HepG2 (cell line): ENCODE data around the gene PYY. TPM values are rescaled to one million over a fixed set of nuclear protein-coding genes. Genes with fewer than 3 reads are reported as not detected.

Source experiments
- ARHGAP35 ChIP-seq: sonication (generic); formaldehyde crosslinking; IDR thresholded peaks from 2 replicates; pipeline ENCODE4 v1.9.0; 2022; ENCODE audit warnings: mild to moderate bottlenecking, inconsistent platforms, moderate library complexity, missing genetic modification reagents, borderline replicate concordance
- ELF3 ChIP-seq: IDR thresholded peaks from 2 replicates; pipeline ENCODE4 v1.6.1; 2016; ENCODE audit warnings: missing genetic modification reagents, missing compliant biosample characterization
- FOXA3 ChIP-seq: IDR thresholded peaks from 2 replicates; pipeline ENCODE4 v1.6.1; 2016; ENCODE audit warnings: missing genetic modification reagents, missing compliant biosample characterization
- GATAD2A ChIP-seq: IDR thresholded peaks from 2 replicates; pipeline ENCODE4 v1.6.1; 2016
- GLI4 ChIP-seq: sonication (generic); formaldehyde crosslinking; IDR thresholded peaks from 2 replicates; pipeline ENCODE4 v1.5.1; 2020; ENCODE audit warnings: missing genetic modification reagents, mild to moderate bottlenecking, moderate library complexity, borderline replicate concordance
- GLMP ChIP-seq: sonication (generic); formaldehyde crosslinking; IDR thresholded peaks from 2 replicates; pipeline ENCODE4 v1.9.0; 2021; ENCODE audit warnings: missing genetic modification reagents, mild to moderate bottlenecking, borderline replicate concordance
- IKZF5 ChIP-seq: IDR thresholded peaks from 2 replicates; pipeline ENCODE4 v1.6.1; 2018; ENCODE audit warnings: missing genetic modification reagents, mild to moderate bottlenecking, missing compliant biosample characterization
- KAT8 ChIP-seq: IDR thresholded peaks from 2 replicates; pipeline ENCODE4 v1.6.1; 2016; ENCODE audit warnings: missing genetic modification reagents, missing compliant biosample characterization
- KMT2B ChIP-seq: IDR thresholded peaks from 2 replicates; pipeline ENCODE4 v1.6.1; 2016; ENCODE audit warnings: missing genetic modification reagents, missing compliant biosample characterization
- MNT ChIP-seq: fragments of 450-650 bp; IDR thresholded peaks from 2 replicates; pipeline ENCODE4 v1.6.1; 2016
- MXD4 ChIP-seq: IDR thresholded peaks from 2 replicates; pipeline ENCODE4 v1.6.1; 2016; ENCODE audit warnings: mild to moderate bottlenecking, missing biosample characterization, missing genetic modification reagents
- MZF1 ChIP-seq: sonication (generic); formaldehyde crosslinking; IDR thresholded peaks from 2 replicates; pipeline ENCODE4 v1.8.1; 2023; ENCODE audit warnings: mild to moderate bottlenecking, missing genetic modification reagents, borderline replicate concordance
- NCOA2 ChIP-seq: sonication (generic); formaldehyde crosslinking; IDR thresholded peaks from 2 replicates; pipeline ENCODE4 v1.8.0; 2022; ENCODE audit warnings: inconsistent platforms
- NCOR1 ChIP-seq: fragments of 200-600 bp; sonication (generic); IDR thresholded peaks from 2 replicates; pipeline ENCODE4 v1.7.0; 2017; ENCODE audit warnings: antibody characterized with exemption, low read length, borderline replicate concordance
- PRDM10 ChIP-seq: sonication (generic); formaldehyde crosslinking; IDR thresholded peaks from 2 replicates; pipeline ENCODE4 v1.4.0; 2020; ENCODE audit warnings: low read depth, missing genetic modification reagents
- RBAK ChIP-seq: sonication (generic); formaldehyde crosslinking; IDR thresholded peaks from 2 replicates; pipeline ENCODE4 v1.5.1; 2020; ENCODE audit warnings: mild to moderate bottlenecking, missing genetic modification reagents
- SAP130 ChIP-seq: IDR thresholded peaks from 2 replicates; pipeline ENCODE4 v1.6.1; 2016; ENCODE audit warnings: low read depth
- TP53 ChIP-seq: sonication (generic); formaldehyde crosslinking; conservative IDR thresholded peaks from 2 replicates; pipeline ENCODE4 v1.4.0; 2020; ENCODE audit warnings: missing genetic modification reagents
- ZFP1 ChIP-seq: IDR thresholded peaks from 2 replicates; pipeline ENCODE4 v1.6.1; 2016
- ZNF121 ChIP-seq: sonication (generic); formaldehyde crosslinking; IDR thresholded peaks from 2 replicates; pipeline ENCODE4 v1.5.0; 2020; ENCODE audit warnings: mild to moderate bottlenecking, missing genetic modification reagents
- ZNF180 ChIP-seq: sonication (generic); formaldehyde crosslinking; IDR thresholded peaks from 2 replicates; pipeline ENCODE4 v1.4.0; 2020; ENCODE audit warnings: low read depth, missing genetic modification reagents, borderline replicate concordance
- ZNF230 ChIP-seq: sonication (generic); formaldehyde crosslinking; IDR thresholded peaks from 2 replicates; pipeline ENCODE4 v1.4.0; 2020; ENCODE audit warnings: mild to moderate bottlenecking, missing genetic modification reagents
- ZNF567 ChIP-seq: sonication (generic); formaldehyde crosslinking; IDR thresholded peaks from 2 replicates; pipeline ENCODE4 v1.8.1; 2023; ENCODE audit warnings: mild to moderate bottlenecking, missing genetic modification reagents, borderline replicate concordance
- ZNF576 ChIP-seq: sonication (generic); formaldehyde crosslinking; IDR thresholded peaks from 2 replicates; pipeline ENCODE4 v1.4.0; 2020; ENCODE audit warnings: mild to moderate bottlenecking, missing genetic modification reagents
- ZNF773 ChIP-seq: sonication (generic); formaldehyde crosslinking; IDR thresholded peaks from 2 replicates; pipeline ENCODE4 v1.4.0; 2020; ENCODE audit warnings: missing genetic modification reagents, borderline replicate concordance
- polyA plus RNA-seq, 8 experiments: library from polyadenylated mRNA; depleted of rRNA in 3 of 8; stranded (reverse) in 7 of 8; unstranded in 1 of 8; fragments of >200 nt; fragmentation: Illumina TruSeq in 4 of 8; extraction: Trizol in 4 of 8; gene quantifications; 2 replicates each; pipeline versions ENCODE4 v1.2.1 to v1.2.3, GENCODE V29; 2011 to 2016; ENCODE audit warnings: low read depth in 4 of 8, missing spikeins in 1 of 8, mixed read lengths in 1 of 8; ENCODE audit not compliant: insufficient read depth in 1 of 8
- total RNA-seq, 5 experiments: library from RNA; depleted of rRNA; stranded (reverse); fragments of >200 nt; fragmentation: Illumina TruSeq; extraction: Trizol; gene quantifications; 2 replicates each; pipeline ENCODE4 v1.2.3, GENCODE V29; 2016; ENCODE audit warnings: low read depth in 1 of 5

The PYY gene
- total and polyA plus RNA-seq, 2 of the 13 experiments (the other 11 are each of a cell fraction or from before 2014, with no cell fraction given): 0.25 TPM; not detected in 1

GRCh38 chr17:43970366-43970765 lies 16.6 kb upstream of the PYY start (continued):
- no peak for TF ChIP-seq GLMP (CRISPR knock-in tag)
- TF ChIP-seq MZF1 (CRISPR knock-in tag): no peak
- no peak for TF ChIP-seq ZNF121 (CRISPR knock-in tag)
- TF ChIP-seq MNT: no peak
- no peak for TF ChIP-seq ELF3 (CRISPR knock-in tag)
- no peak for TF ChIP-seq ZNF230 (CRISPR knock-in tag)
- TF ChIP-seq RBAK (CRISPR knock-in tag): no peak
- no peak for TF ChIP-seq ZFP1 (CRISPR knock-in tag)
- 0 out of 2 replicates have a peak, but pooled peaks have one; percentile 20 for TF ChIP-seq KAT8 (CRISPR knock-in tag)
- TF ChIP-seq NCOA2 (CRISPR knock-in tag): 0 out of 2 replicates have a peak, but pooled peaks have one; percentile 31
- no peak for TF ChIP-seq ZNF576 (CRISPR knock-in tag)
- TF ChIP-seq ARHGAP35 (CRISPR knock-in tag): no peak
- TF ChIP-seq KMT2B (CRISPR knock-in tag): no peak
- TF ChIP-seq IKZF5 (CRISPR knock-in tag): no peak
- no peak for TF ChIP-seq MXD4 (CRISPR knock-in tag)
- no peak for TF ChIP-seq TP53 (CRISPR knock-in tag)
- TF ChIP-seq GATAD2A (CRISPR knock-in tag): peak; percentile 73
- TF ChIP-seq ZNF567: no peak
- TF ChIP-seq ZNF180: no peak
- TF ChIP-seq SAP130: peak; percentile 30; the same call in 1 of the 2 replicates
- no peak for TF ChIP-seq PRDM10 (CRISPR knock-in tag)
- no peak for TF ChIP-seq ZNF773 (CRISPR knock-in tag)
- TF ChIP-seq GLI4 (CRISPR knock-in tag): no peak
- peak; percentile 40; the same call in 1 of the 2 replicates for TF ChIP-seq NCOR1
- TF ChIP-seq FOXA3 (CRISPR knock-in tag): 0 out of 2 replicates have a peak, but pooled peaks have one; percentile 15
